HG02981 (cell line): ENCODE results near the gene CACTIN.
A peak's percentile ranks its signal among the peaks of the same experiment; 100 is the strongest.
"Not testable (repeated sequence)": the region's sequence is repeated elsewhere in the genome, so short reads cannot be mapped to it uniquely, and the experiment has no call there.

ENCODE experiments used
- ATAC-seq: cut with Tn5 transposase; IDR thresholded peaks from one replicate; pipeline ENCODE4 v1.9.1; 2021; ENCODE audit warnings: mild to moderate bottlenecking, moderate library complexity; ENCODE audit not compliant: unreplicated experiment

Gene CACTIN

GRCh38 chr19:3628766-3629165 lies 2.2 kb upstream of the CACTIN start:
- ATAC-seq: not testable (repeated sequence)

GRCh38 chr19:3627351-3627723 lies 747 bp upstream of the CACTIN start:
- no peak for ATAC-seq

DNA sequence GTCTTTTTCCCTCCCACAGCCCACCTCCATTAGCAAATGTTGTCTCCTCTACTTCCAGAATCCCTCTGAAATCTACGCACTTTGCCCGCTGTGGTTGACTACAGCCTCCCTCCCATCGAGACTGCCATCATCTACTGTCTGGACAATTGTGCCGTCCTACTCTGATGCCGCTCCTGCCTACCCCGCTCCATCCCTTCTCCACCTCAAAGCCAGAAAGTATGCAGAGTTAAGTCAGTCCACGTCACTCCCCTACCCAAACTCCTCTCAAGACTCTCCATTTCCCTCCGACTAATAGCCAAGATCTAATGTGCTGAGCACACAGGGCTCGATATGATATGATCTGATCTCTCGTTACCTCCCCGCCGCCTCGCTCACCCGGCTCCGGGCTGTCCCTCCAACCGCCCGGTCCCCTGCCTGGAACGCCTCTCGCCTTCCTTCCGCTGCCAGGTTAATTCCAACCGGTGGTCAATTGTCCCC lies 556 bp downstream of the CACTIN start:
- ATAC-seq: peak; percentile 4

DNA sequence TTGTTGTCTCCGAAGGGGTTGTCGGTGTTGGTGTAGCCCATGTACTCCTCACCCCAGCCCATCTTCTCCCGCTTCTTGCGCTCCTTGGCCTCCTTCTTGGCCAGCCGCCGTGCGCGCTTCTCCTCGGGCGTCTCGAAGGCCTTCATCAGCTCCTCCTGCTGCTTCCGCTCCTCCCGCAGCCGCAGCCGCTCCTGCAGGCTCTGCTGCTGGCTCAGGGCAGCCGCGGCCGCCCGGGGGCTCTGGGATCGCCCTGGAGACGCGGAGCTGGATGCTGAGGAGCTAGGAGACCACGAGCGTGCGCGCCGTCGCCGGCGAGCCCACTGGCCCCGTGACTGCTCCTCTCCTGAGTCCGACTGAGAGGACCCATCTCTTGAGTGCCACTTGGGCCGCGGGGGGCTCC lies 2.9 kb downstream of the CACTIN start:
- ATAC-seq: no peak

GRCh38 chr19:3622224-3622623 lies 4.4 kb downstream of the CACTIN start:
- ATAC-seq: no peak

DNA sequence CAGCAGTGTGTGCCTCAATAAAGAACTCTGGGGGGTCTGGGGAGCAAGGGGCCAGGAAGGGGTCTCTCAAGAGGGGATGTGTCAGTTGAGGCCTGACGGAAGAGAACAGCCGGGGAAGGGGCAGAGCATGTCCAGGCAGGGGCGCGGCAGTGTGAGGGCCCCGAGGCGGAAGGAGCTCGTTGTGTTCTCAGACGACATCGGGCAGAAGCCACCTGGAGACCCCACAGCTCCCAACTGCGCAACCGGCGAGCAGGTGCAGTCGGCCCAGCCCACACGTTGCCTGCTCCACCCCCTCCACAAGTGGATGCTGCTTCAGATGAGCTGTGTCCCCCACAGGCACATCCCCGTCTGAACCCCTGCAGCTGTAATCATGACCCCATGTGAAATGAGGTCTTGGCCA lies 4.9 kb downstream of the CACTIN start:
- no peak for ATAC-seq

- no peak for ATAC-seq
Observed at GRCh38 chr19:3620817-3621547, 5.6 kb downstream of the CACTIN start.

DNA sequence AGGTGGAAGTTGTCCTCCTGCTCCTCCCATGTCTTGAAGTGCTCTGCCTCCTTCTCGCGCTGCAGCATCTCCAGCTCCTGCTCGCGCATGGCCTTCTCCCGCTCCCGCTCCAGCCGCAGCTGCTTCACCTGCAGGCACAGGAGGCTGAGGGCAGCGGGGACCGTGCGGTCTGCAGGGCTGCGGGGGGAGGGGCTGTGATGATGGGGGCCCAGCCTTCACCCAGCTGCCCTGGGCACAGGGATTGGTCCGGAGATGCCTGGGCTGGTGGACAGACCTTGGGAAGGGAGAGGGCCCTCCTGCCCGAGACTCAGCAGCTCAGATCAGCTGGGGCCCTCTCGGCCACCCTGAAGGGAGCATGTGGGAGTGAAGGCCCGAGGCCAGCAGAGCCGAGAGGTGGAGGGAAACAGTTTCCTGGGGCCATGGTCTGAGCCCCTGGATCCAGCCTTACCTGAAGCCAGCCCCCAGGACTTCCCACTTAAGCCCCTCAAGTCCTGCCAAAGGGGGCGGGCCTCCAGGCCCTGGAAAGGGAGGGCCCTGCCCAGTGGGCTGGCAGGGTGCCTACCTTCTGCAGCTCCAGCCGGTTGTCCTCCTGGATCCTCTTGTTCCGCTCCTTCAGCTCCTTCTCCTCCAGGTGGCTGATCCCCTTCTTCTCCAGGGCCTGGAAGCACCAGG lies 6.3 kb downstream of the CACTIN start:
- ATAC-seq: no peak

DNA sequence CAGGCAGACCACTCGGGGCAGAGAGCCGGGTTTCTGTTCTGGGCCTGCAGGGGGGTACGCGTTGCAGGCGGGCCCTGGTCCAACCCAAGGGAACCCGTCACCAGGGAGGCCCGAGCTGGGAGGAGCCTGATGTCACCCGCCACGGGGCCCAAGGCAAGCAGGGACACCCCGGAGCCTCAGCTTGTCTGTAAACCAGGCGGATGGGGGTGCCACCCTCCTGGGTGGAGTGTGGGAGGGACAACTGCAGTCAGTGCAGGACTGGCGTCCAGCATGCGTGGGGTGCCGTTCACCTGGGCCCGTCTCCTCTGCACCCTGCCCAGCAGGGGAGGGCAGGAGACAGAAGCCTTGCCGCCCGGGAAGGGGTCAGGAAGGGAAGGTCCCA lies 7.0 kb downstream of the CACTIN start:
- no peak for ATAC-seq

GRCh38 chr19:3618811-3619630 lies 7.6 kb downstream of the CACTIN start:
- no peak for ATAC-seq

GRCh38 chr19:3618144-3618810 lies 8.3 kb downstream of the CACTIN start:
- no peak for ATAC-seq

DNA sequence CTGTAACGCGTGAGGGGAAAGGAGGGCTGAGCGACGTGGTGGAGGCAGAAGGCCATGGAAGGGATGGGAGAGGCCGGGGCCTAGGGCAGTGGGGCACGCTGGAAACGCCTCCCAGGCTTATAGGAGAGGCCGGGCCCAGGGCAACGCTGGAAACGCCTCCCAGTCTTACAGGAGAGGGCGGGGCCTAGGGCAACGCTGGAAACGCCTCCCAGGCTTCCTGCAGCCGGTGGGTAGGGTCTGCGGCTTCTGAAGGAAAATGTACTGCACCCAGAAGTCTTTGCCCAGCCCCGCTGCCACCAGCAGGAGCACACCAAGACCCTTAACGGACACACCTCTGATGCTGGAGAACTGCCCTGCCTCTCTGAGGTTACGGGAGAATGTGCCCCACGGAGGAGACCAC lies 9.1 kb downstream of the CACTIN start:
- no peak for ATAC-seq

- no peak for ATAC-seq
Observed at GRCh38 chr19:3615524-3616135, 11.0 kb downstream of the CACTIN start.

DNA sequence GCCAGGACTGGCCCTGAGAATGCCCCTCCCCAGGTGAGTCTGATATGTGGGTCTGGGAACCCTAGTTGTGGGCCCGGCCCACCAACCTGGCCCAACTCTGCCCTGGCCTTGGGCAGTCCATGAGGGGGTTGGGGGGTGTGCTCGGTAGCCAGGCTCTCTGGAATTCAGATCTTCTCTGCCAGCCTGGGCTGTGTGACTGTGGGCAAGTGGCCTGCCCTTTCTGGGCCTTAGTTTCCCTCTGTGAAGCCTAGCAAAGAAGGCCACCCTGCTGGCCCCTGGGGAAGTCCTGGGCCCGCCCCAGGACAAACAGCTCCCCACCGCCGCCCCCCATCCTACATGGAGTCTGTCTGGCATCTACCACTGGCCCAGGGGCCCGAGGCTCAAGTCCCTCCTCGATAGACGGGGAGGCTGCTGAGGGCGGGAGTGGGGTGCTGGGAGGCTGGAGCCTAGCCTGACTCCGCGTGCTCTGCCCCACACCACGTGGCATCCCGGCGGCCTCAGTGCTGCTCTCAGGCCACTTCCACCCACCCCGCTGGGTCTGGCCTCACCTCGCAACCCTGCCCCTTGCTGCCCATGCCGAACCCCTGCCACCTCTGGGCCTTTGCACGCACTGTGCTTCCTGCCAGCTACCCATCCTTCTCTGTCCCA lies 11.6 kb downstream of the CACTIN start:
- ATAC-seq: no peak

GRCh38 chr19:3613818-3614661 lies 12.6 kb downstream of the CACTIN start:
- no peak for ATAC-seq

DNA sequence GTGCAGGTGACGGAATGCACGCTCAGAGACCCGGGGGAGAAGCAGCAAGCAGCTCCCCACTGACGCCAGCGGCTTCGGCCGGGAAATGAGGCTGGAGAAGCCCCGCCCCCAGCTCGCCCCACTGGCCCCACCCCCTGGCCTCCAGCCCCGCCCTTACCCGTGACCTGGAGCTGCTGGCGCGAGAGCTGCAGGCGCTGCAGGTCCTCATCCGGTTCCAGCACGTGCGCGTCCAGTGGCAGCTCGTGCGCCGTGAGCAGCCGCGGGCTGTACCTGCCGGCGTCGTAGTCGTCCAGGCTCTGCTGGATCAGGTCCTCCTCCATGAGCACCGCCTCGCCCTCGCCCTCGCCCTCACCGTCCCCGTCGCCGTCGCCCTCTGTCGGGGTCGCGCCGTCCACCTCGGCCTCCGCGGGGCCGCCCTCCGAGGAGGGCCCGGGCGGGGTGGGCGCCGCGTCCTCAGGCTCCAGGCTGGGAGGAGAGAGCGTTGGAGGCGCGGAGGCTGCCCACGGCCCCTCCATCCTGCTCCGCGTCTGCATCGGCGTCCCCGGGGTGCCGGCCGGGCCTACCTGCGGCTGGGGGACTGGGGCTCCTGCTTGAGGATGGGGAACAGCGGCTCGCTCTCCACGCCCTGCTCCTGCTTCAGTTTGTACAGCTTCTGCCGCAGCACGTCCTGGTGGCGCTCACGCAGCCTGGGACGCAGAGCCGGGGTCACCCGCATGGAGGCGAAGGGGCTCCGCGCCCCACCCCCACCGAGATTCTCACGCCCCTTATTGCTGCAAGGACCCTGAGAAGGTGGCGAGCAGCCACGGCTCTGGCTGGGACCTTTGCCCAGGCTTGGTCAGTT lies 13.5 kb downstream of the CACTIN start:
- ATAC-seq: no peak

GRCh38 chr19:3612330-3612729 lies 14.3 kb downstream of the CACTIN start:
- ATAC-seq: no peak

DNA sequence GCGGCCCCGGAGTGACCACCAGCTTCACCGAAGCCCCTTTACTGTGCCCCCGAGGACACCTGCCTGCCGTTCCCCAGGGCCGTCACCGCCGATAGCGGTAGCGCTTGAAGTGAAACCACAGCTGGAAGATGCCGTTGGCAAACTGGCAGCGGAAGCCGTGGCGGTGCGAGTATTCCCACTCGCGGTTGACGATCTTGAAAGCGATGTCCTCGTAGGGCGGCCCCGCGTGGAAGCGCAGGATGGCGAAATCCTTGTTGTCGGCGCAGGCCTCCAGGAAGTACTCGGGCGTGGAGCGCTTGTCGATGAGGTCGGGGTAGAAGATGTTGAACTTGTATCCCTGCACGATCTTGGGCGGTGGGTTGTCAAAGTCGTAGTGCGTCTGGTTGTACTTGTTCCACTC lies 14.7 kb downstream of the CACTIN start:
- no peak for ATAC-seq
